NOMO-1 treated with dmso at 0.1 percent for 144 hours (cell line): ENCODE data around the gene ERV3-1.
"Not testable (repeated sequence)": the region's sequence is repeated elsewhere in the genome, so short reads cannot be mapped to it uniquely, and the experiment has no call there.

Source experiments
- DNase-seq: peaks from one replicate; lab custom pipeline; 2025; ENCODE audit not compliant: unreplicated experiment; lab: John Stamatoyannopoulos, UW

ERV3-1 gene

GRCh38 chr7:65006094-65006992 lies at the start of gene ERV3-1:
ERV3-1 (minus strand) TSS chr7:65006687; CDS start chr7:64993026, 13,661 bp downstream.
- DNase-seq, result peak; percentile 94

GRCh38 chr7:65055786-65056185 lies 49.3 kb upstream of the ERV3-1 start:
- not testable (repeated sequence) for DNase-seq

- DNase-seq, result not testable (repeated sequence)
Measured at GRCh38 chr7:65054466-65054994, 48.0 kb upstream of the ERV3-1 start.

GRCh38 chr7:65051654-65052053 lies 45.2 kb upstream of the ERV3-1 start:
- not testable (repeated sequence) for DNase-seq

- not testable (repeated sequence) for DNase-seq
Measured at GRCh38 chr7:65051139-65051538, 44.7 kb upstream of the ERV3-1 start.

GRCh38 chr7:65046329-65046728 lies 39.8 kb upstream of the ERV3-1 start:
- not testable (repeated sequence) for DNase-seq

- not testable (repeated sequence) for DNase-seq
Measured at GRCh38 chr7:65045589-65045988, 39.1 kb upstream of the ERV3-1 start.

GRCh38 chr7:65038767-65039166 lies 32.3 kb upstream of the ERV3-1 start:
- not testable (repeated sequence) for DNase-seq

- DNase-seq, result peak; percentile 85
Measured at GRCh38 chr7:65037740-65038688, 31.5 kb upstream of the ERV3-1 start.

GRCh38 chr7:65036526-65036925 lies 30.0 kb upstream of the ERV3-1 start:
- peak; percentile 66 for DNase-seq

- not testable (repeated sequence) for DNase-seq
Measured at GRCh38 chr7:65035469-65035868, 29.0 kb upstream of the ERV3-1 start.

- not testable (repeated sequence) for DNase-seq
Measured at GRCh38 chr7:65034120-65034782, 27.8 kb upstream of the ERV3-1 start.

- not testable (repeated sequence) for DNase-seq
Measured at GRCh38 chr7:65033391-65033790, 26.9 kb upstream of the ERV3-1 start.

GRCh38 chr7:65025023-65025422 lies 18.5 kb upstream of the ERV3-1 start:
- DNase-seq, result not testable (repeated sequence)

- not testable (repeated sequence) for DNase-seq
Measured at GRCh38 chr7:65020978-65021377, 14.5 kb upstream of the ERV3-1 start.

GRCh38 chr7:65009881-65010280 lies 3.4 kb upstream of the ERV3-1 start:
- DNase-seq, result not testable (repeated sequence)

- not testable (repeated sequence) for DNase-seq
Measured at GRCh38 chr7:65009394-65009793, 2.9 kb upstream of the ERV3-1 start.

GRCh38 chr7:65007036-65007435 lies 549 bp upstream of the ERV3-1 start:
- peak; percentile 27 for DNase-seq

- DNase-seq, result no peak
Measured at GRCh38 chr7:65004575-65004974, 1.9 kb downstream of the ERV3-1 start.

- DNase-seq, result no peak
Measured at GRCh38 chr7:65002972-65003585, 3.4 kb downstream of the ERV3-1 start.
